ENCODE results near the gene RPS21.

GRCh38 chr20:62377064-62377461, 9.8 kb upstream of the RPS21 start:
- no peak for TF ChIP-seq EZH2 (IDR thresholded peaks at IDR 0.05; ENCODE audit: borderline replicate concordance, insufficient read depth, low read length, poor library complexity, severe bottlenecking)
- TF ChIP-seq CTCF (IDR thresholded peaks at IDR 0.05; ENCODE audit: poor library complexity, severe bottlenecking), result no peak
- no peak for TF ChIP-seq EP300 (conservative IDR thresholded peaks at IDR 0.05; ENCODE audit: poor library complexity, severe bottlenecking)
- no peak for TF ChIP-seq REST (IDR thresholded peaks at IDR 0.05; ENCODE audit: borderline replicate concordance)
- no peak for TF ChIP-seq SMC3 (conservative IDR thresholded peaks at IDR 0.05; ENCODE audit: poor library complexity)
- no peak for TF ChIP-seq POLR2AphosphoS5 (IDR thresholded peaks at IDR 0.05)
- no peak for TF ChIP-seq TAF1 (IDR thresholded peaks at IDR 0.05; ENCODE audit: low read depth)
- no peak for TF ChIP-seq RAD21 (conservative IDR thresholded peaks at IDR 0.05)

Data from neural cell (in vitro differentiated cells).